H9 (cell line): ENCODE results near the gene ABLIM1. TPM values are rescaled to one million over a fixed set of nuclear protein-coding genes. Genes with fewer than 3 reads are reported as not detected.

ENCODE experiments used
- DNase-seq: peaks from one replicate; pipeline ENCODE4 v3.0.0-alpha.2; 2017
- H2AFZ ChIP-seq: one replicate; pipeline ENCODE4 v1.6.1; 2013; ENCODE audit warnings: mild to moderate bottlenecking, low read length, control low read depth, moderate library complexity
- H2AK5ac ChIP-seq: 2 replicates; pipeline ENCODE4 v1.6.1; 2013; ENCODE audit warnings: low read length, control low read depth, mixed read lengths; ENCODE audit not compliant: insufficient read length
- H2BK120ac ChIP-seq: one replicate; pipeline ENCODE4 v1.6.1; 2013; ENCODE audit warnings: low read depth, mild to moderate bottlenecking, low read length, control low read depth, inconsistent platforms; ENCODE audit not compliant: poor library complexity, severe bottlenecking
- H2BK12ac ChIP-seq: 2 replicates; pipeline ENCODE4 v1.6.1; 2013; ENCODE audit warnings: low read length, control low read depth, mixed read lengths, low read depth; ENCODE audit not compliant: insufficient read length
- H2BK15ac ChIP-seq: 2 replicates; pipeline ENCODE4 v1.6.1; 2013; ENCODE audit warnings: low read depth, low read length, control low read depth
- H2BK20ac ChIP-seq: one replicate; pipeline ENCODE4 v1.6.1; 2013; ENCODE audit warnings: low read depth, mild to moderate bottlenecking, low read length, control low read depth, inconsistent platforms; ENCODE audit not compliant: poor library complexity, severe bottlenecking
- H2BK5ac ChIP-seq: 2 replicates; pipeline ENCODE4 v1.6.1; 2013; ENCODE audit warnings: low read length, control low read depth, mixed read lengths; ENCODE audit not compliant: insufficient read length
- H3K14ac ChIP-seq: 2 replicates; pipeline ENCODE4 v1.6.1; 2013; ENCODE audit warnings: low read length, control low read depth; ENCODE audit not compliant: insufficient read depth
- H3K18ac ChIP-seq: 2 replicates; pipeline ENCODE4 v1.6.1; 2013; ENCODE audit warnings: low read depth, mild to moderate bottlenecking, mixed read lengths, low read length, control low read depth; ENCODE audit not compliant: insufficient read length
- H3K23ac ChIP-seq: 2 replicates; pipeline ENCODE4 v1.6.1; 2013; ENCODE audit warnings: low read length, control low read depth, mixed read lengths, low read depth; ENCODE audit not compliant: insufficient read length
- H3K23me2 ChIP-seq: 2 replicates; pipeline ENCODE4 v1.6.1; 2013; ENCODE audit warnings: low read depth, mild to moderate bottlenecking, mixed read lengths, low read length, control low read depth; ENCODE audit not compliant: insufficient read length, poor library complexity, severe bottlenecking
- H3K27ac ChIP-seq: 2 replicates; pipeline ENCODE4 v1.5.1; 2013; ENCODE audit warnings: low read length, control low read depth, mixed read lengths, low read depth; ENCODE audit not compliant: insufficient read length
- H3K27me3 ChIP-seq: 2 replicates; pipeline ENCODE4 v1.6.1; 2013; ENCODE audit warnings: low read length, control low read depth, inconsistent platforms; ENCODE audit not compliant: insufficient read depth
- H3K4ac ChIP-seq: 2 replicates; pipeline ENCODE4 v1.6.1; 2013; ENCODE audit warnings: low read depth, mild to moderate bottlenecking, control low read depth, inconsistent platforms, low read length, moderate library complexity
- H3K4me1 ChIP-seq: 2 replicates; pipeline ENCODE4 v1.6.1; 2013; ENCODE audit warnings: low read length, control low read depth, inconsistent platforms; ENCODE audit not compliant: insufficient read depth
- H3K4me2 ChIP-seq: 2 replicates; pipeline ENCODE4 v1.6.1; 2013; ENCODE audit warnings: low read length, control low read depth, mixed read lengths; ENCODE audit not compliant: insufficient read length, insufficient read depth
- H3K56ac ChIP-seq: 2 replicates; pipeline ENCODE4 v1.6.1; 2013; ENCODE audit warnings: low read depth, mild to moderate bottlenecking, mixed read lengths, low read length, control low read depth; ENCODE audit not compliant: insufficient read length
- H3K79me1 ChIP-seq: 2 replicates; pipeline ENCODE4 v1.6.1; 2013; ENCODE audit warnings: low read depth, mild to moderate bottlenecking, moderate library complexity, low read length, control low read depth, inconsistent platforms; ENCODE audit not compliant: insufficient read depth, poor library complexity, severe bottlenecking
- H3K79me2 ChIP-seq: 2 replicates; pipeline ENCODE4 v1.6.1; 2013; ENCODE audit warnings: low read length, control low read depth, inconsistent platforms; ENCODE audit not compliant: insufficient read depth
- H3K9ac ChIP-seq: 2 replicates; pipeline ENCODE4 v1.6.1; 2013; ENCODE audit warnings: low read length, control low read depth, mixed read lengths; ENCODE audit not compliant: insufficient read length; ENCODE audit errors: extremely low read depth
- H3K9me3 ChIP-seq: one replicate; pipeline ENCODE4 v1.6.1; 2013; ENCODE audit warnings: low read depth, low read length, inconsistent platforms; ENCODE audit not compliant: control insufficient read depth
- H3T11ph ChIP-seq: one replicate; pipeline ENCODE4 v1.6.1; 2013; ENCODE audit warnings: mild to moderate bottlenecking, low read length, control low read depth, inconsistent platforms
- H4K20me1 ChIP-seq: one replicate; pipeline ENCODE4 v1.6.1; 2013; ENCODE audit not compliant: control insufficient read depth, insufficient read length, insufficient read depth
- H4K5ac ChIP-seq: 2 replicates; pipeline ENCODE4 v1.6.1; 2013; ENCODE audit warnings: low read depth, mild to moderate bottlenecking, mixed read lengths, low read length, control low read depth; ENCODE audit not compliant: insufficient read length
- H4K8ac ChIP-seq: replicated peaks from 2 replicates; pipeline ENCODE4 v1.6.1; 2013; ENCODE audit warnings: low read length, control low read depth, mixed read lengths, low read depth; ENCODE audit not compliant: insufficient read length
- H4K91ac ChIP-seq: 2 replicates; pipeline ENCODE4 v1.6.1; 2013; ENCODE audit warnings: low read depth, mild to moderate bottlenecking, moderate library complexity, mixed read lengths, low read length, control low read depth; ENCODE audit not compliant: insufficient read length
- H3K27ac Mint-ChIP-seq, 3 experiments: 2 replicates in 2 of 3; 3 replicates in 1 of 3; pipeline ENCODE4 v1.8.0; 2020 to 2021; ENCODE audit warnings: mixed read lengths in 3 of 3, mild to moderate bottlenecking in 1 of 3, moderate library complexity in 1 of 3
- H3K27me3 Mint-ChIP-seq: 2 replicates; pipeline ENCODE4 v1.8.0; 2021; ENCODE audit warnings: low read depth, mild to moderate bottlenecking, moderate library complexity, mixed read lengths
- H3K36me3 Mint-ChIP-seq, 3 experiments: 2 replicates in 2 of 3; 3 replicates in 1 of 3; pipeline ENCODE4 v1.8.0; 2020 to 2021; ENCODE audit warnings: low read depth in 3 of 3, mixed read lengths in 3 of 3; ENCODE audit not compliant: insufficient read depth in 1 of 3
- H3K4me1 Mint-ChIP-seq, 2 experiments: 2 replicates each; pipeline ENCODE4 v1.8.0; 2020; ENCODE audit warnings: mixed read lengths in 2 of 2
- H3K4me3 Mint-ChIP-seq, 2 experiments: 2 replicates in 1 of 2; 3 replicates in 1 of 2; pipeline ENCODE4 v1.8.0; 2020 to 2021; ENCODE audit warnings: mild to moderate bottlenecking in 2 of 2, mixed read lengths in 2 of 2, moderate library complexity in 1 of 2
- H3K9me3 Mint-ChIP-seq, 2 experiments: 2 replicates in 1 of 2; 3 replicates in 1 of 2; pipeline ENCODE4 v1.8.0; 2020; ENCODE audit warnings: mild to moderate bottlenecking in 2 of 2, mixed read lengths in 2 of 2, moderate library complexity in 1 of 2
- CTCF ChIP-seq: fragments of 200-600 bp; sonication (generic); conservative IDR thresholded peaks from 3 replicates; pipeline ENCODE4 v1.8.0; 2021; ENCODE audit warnings: antibody characterized with exemption, mild to moderate bottlenecking
- WGBS: extraction: QIAGEN DNeasy Blood & Tissue Kit; methylation state at CpG from one replicate; pipeline ENCODE4 v1.1.7; 2013; ENCODE audit warnings: missing lambda C conversion rate, low lambda C conversion rate, mixed read lengths; ENCODE audit not compliant: insufficient read length; ENCODE audit errors: extremely low coverage; 5-methylcytosine and 5-hydroxymethylcytosine counted together
- total RNA-seq: library from RNA; stranded (reverse); gene quantifications from 2 replicates; pipeline ENCODE4 v1.2.1, GENCODE V29; 2021

Gene ABLIM1
- total RNA-seq, 1 experiment from 2014 or later = 32.1 TPM

GRCh38 chr10:114513381-114513792 lies 144.7 kb downstream of the ABLIM1 start:
- H4K5ac ChIP-seq = no peak overlapping the region
- no peaks in the 10 kb centered on the region for H3K9me3 ChIP-seq
- WGBS = no CpG with 5 or more reads among the region's 5 CpGs
- no peaks in the 10 kb centered on the region for H3K23me2 ChIP-seq
- no peak for TF ChIP-seq CTCF
- no peak overlapping the region for H3K4ac ChIP-seq
- H3K4me1 ChIP-seq = no peaks in the 10 kb centered on the region
- no peak overlapping the region for H3K23ac ChIP-seq
- H4K8ac ChIP-seq = no peak overlapping the region
- no peak overlapping the region for H2AK5ac ChIP-seq
- H2BK20ac ChIP-seq = no peak overlapping the region
- H3T11ph ChIP-seq = no peak overlapping the region
- H3K79me2 ChIP-seq = no peaks in the 10 kb centered on the region
- no peaks in the 10 kb centered on the region for H4K20me1 ChIP-seq
- no peak overlapping the region for H3K4me2 ChIP-seq
- H4K91ac ChIP-seq = no peak overlapping the region
- no peak overlapping the region for H3K27ac Mint-ChIP-seq
- H2BK15ac ChIP-seq = no peak overlapping the region
- H3K36me3 Mint-ChIP-seq = peaks cover 0 to 5% (median 0%) of the 10 kb centered on the region in 3 experiments; a peak in 1 of 7 replicates
- no peak overlapping the region for H3K4me3 Mint-ChIP-seq
- no peak overlapping the region for H3K56ac ChIP-seq
- no peak overlapping the region for H2BK120ac ChIP-seq
- no peak overlapping the region for H3K14ac ChIP-seq
- H3K9ac ChIP-seq = no peak overlapping the region
- no peaks in the 10 kb centered on the region for H3K27me3 Mint-ChIP-seq
- H3K4me1 Mint-ChIP-seq = peaks cover 23 to 31% of the 10 kb centered on the region in 2 experiments
- no peaks in the 10 kb centered on the region for H3K9me3 Mint-ChIP-seq
- H3K18ac ChIP-seq = no peak overlapping the region
- H3K27ac ChIP-seq = no peak overlapping the region
- no peak overlapping the region for H2BK5ac ChIP-seq
- DNase-seq = no peak
- no peak overlapping the region for H2BK12ac ChIP-seq
- no peaks in the 10 kb centered on the region for H3K27me3 ChIP-seq
- no peaks in the 10 kb centered on the region for H3K79me1 ChIP-seq
- H2AFZ ChIP-seq = no peak overlapping the region
